Mammary epithelial cell (primary cell): ENCODE results near the gene RAB11FIP4.

Experiments used
- CTCF ChIP-seq, 2 donors: IDR thresholded peaks in 1 of 2; conservative IDR thresholded peaks in 1 of 2; 2 replicates each; pipeline ENCODE4 v1.5.1; 2011 to 2012; ENCODE audit warnings: inconsistent platforms in 2 of 2, low read length in 2 of 2, mild to moderate bottlenecking in 2 of 2, control low read depth in 1 of 2, low read depth in 1 of 2; ENCODE audit not compliant: insufficient read depth in 1 of 2; ENCODE audit errors: extremely low read depth in 1 of 2
- EZH2 ChIP-seq: IDR thresholded peaks from 2 replicates; pipeline ENCODE4 v1.6.1; 2012; ENCODE audit warnings: low read length, inconsistent platforms, borderline replicate concordance

- TF ChIP-seq CTCF (conservative IDR thresholded peaks at IDR 0.05 in 1 of 2, IDR thresholded peaks at IDR 0.05 in 1 of 2; ENCODE audit: extremely low read depth in 1 of 2, insufficient read depth in 1 of 2, low read depth in 1 of 2, low read length in 2 of 2) = no peak
- no peak for TF ChIP-seq EZH2
Measured at GRCh38 chr17:31387438-31387837, 4.0 kb upstream of the RAB11FIP4 start.
